ENCODE data around the gene S100A8.

The S100A8 gene

GRCh38 chr1:153342178-153342577 is 48.7 kb downstream of the S100A8 start:
- no peak for TF ChIP-seq GATA2 (IDR thresholded peaks at IDR 0.05; ENCODE audit: low read depth, low read length)
- no peak for TF ChIP-seq GATA3 (IDR thresholded peaks at IDR 0.05; ENCODE audit: low read depth, low read length)

- TF ChIP-seq GATA2 (IDR thresholded peaks at IDR 0.05; ENCODE audit: low read depth, low read length) (no peak), GATA3 (IDR thresholded peaks at IDR 0.05; ENCODE audit: low read depth, low read length) (no peak)
Measured at GRCh38 chr1:153341431-153341934, 49.4 kb downstream of the S100A8 start.

- TF ChIP-seq GATA2 (IDR thresholded peaks at IDR 0.05; ENCODE audit: low read depth, low read length) (no peak), GATA3 (IDR thresholded peaks at IDR 0.05; ENCODE audit: low read depth, low read length) (no peak)
Measured at GRCh38 chr1:153340356-153340755, 50.5 kb downstream of the S100A8 start.

Data from SH-SY5Y (cell line).